Upper lobe of right lung (tissue), 1 donor: Measurements from ENCODE around the gene NFE2L1. TPM values are rescaled to one million over a fixed set of nuclear protein-coding genes. Genes with fewer than 3 reads are reported as not detected.
A peak's percentile ranks its signal among the peaks of the same experiment; 100 is the strongest.

ENCODE experiments used
- ATAC-seq: fragments of 200-7000 bp; cut with Tn5 transposase; one replicate; pipeline ENCODE4 v1.9.1; 2020; ENCODE audit warnings: mild to moderate bottlenecking, moderate library complexity
- DNase-seq: peaks from one replicate; pipeline ENCODE4 v3.0.0-alpha.2; 2020
- H3K27ac ChIP-seq: fragments of 200-600 bp; one replicate; pipeline ENCODE4 v1.8.0; 2022
- H3K27me3 ChIP-seq: fragments of 200-600 bp; one replicate; pipeline ENCODE4 v1.8.0; 2022; ENCODE audit warnings: mild to moderate bottlenecking
- H3K36me3 ChIP-seq: fragments of 200-600 bp; one replicate; pipeline ENCODE4 v1.8.0; 2022
- H3K4me1 ChIP-seq: fragments of 200-600 bp; one replicate; pipeline ENCODE4 v1.8.0; 2022
- H3K4me3 ChIP-seq: fragments of 200-600 bp; one replicate; pipeline ENCODE4 v1.8.0; 2022; ENCODE audit warnings: mild to moderate bottlenecking
- H3K9me3 ChIP-seq: fragments of 200-600 bp; one replicate; pipeline ENCODE4 v1.8.0; 2022
- CTCF ChIP-seq: fragments of 200-600 bp; IDR thresholded peaks from one replicate; pipeline ENCODE4 v1.8.0; 2022; ENCODE audit warnings: antibody characterized with exemption
- intact Hi-C: fragments of 100-400 bp; cut with DNase I; formaldehyde crosslinking; loops from one replicate; pipeline ENCODE4 v1.11.0; 2022
- total RNA-seq: library from RNA; stranded (reverse); fragmentation: NEBNext Ultra II Directional; extraction: Animal tissue kit (Norgen Biotek cat#: 25700); gene quantifications from one replicate; pipeline ENCODE4 v1.2.1, GENCODE V29; 2021
- donor health status: DM: no; HTN: yes; CAD: no; lungs with severe emphysema.

NFE2L1 gene
- total RNA-seq, 1 donor from 2014 or later, result 201 TPM

GRCh38 chr17:48021934-48022333, 26.2 kb upstream of the NFE2L1 start:
- no peaks in the 10 kb centered on the region for H3K9me3 ChIP-seq
- no peak overlapping the region for H3K27ac ChIP-seq
- DNase-seq (no peak), ATAC-seq (no peak)
- no peaks in the 10 kb centered on the region for H3K36me3 ChIP-seq
- H3K4me1 ChIP-seq, result peaks cover 34% of the 10 kb centered on the region
- intact Hi-C loops, result no loop called here
- no peak overlapping the region for H3K4me3 ChIP-seq
- no peak for TF ChIP-seq CTCF
- H3K27me3 ChIP-seq, result no peaks in the 10 kb centered on the region

- no peaks in the 10 kb centered on the region for H3K9me3 ChIP-seq
- H3K36me3 ChIP-seq, result no peaks in the 10 kb centered on the region
- no peak for DNase-seq
- peaks cover 36% of the 10 kb centered on the region for H3K4me1 ChIP-seq
- intact Hi-C loops, result no loop called here
- TF ChIP-seq CTCF, result no peak
- no peaks in the 10 kb centered on the region for H3K27me3 ChIP-seq
- no peak overlapping the region for H3K27ac ChIP-seq
- H3K4me3 ChIP-seq, result peak overlapping the region; percentile 54
- no peak for ATAC-seq
These were observed 25.3 kb upstream of the NFE2L1 start for GRCh38 chr17:48022901-48023300.

GRCh38 chr17:48023400-48024148, 24.6 kb upstream of the NFE2L1 start:
- ATAC-seq, result peak; percentile 59
- Histone ChIP-seq H3K27me3 (no peaks in the 10 kb centered on the region), H3K27ac (peak overlapping the region; percentile 85), H3K4me3 (peak overlapping the region; percentile 54), H3K36me3 (no peaks in the 10 kb centered on the region), H3K4me1 (peaks cover 36% of the 10 kb centered on the region), H3K9me3 (no peaks in the 10 kb centered on the region)
- peak; percentile 37 for TF ChIP-seq CTCF
- peak; percentile 93 for DNase-seq
- intact Hi-C loops, result no loop called here

GRCh38 chr17:48024149-48025039, 23.8 kb upstream of the NFE2L1 start:
- Histone ChIP-seq H3K27me3 (no peaks in the 10 kb centered on the region), H3K4me1 (peaks cover 36% of the 10 kb centered on the region), H3K36me3 (no peaks in the 10 kb centered on the region), H3K27ac (peak overlapping the region; percentile 85), H3K4me3 (peak overlapping the region; percentile 54), H3K9me3 (no peaks in the 10 kb centered on the region)
- DNase-seq (peak; percentile 90), ATAC-seq (peak; percentile 45)
- no peak for TF ChIP-seq CTCF
- intact Hi-C loops, result loop anchor here (5.0 kb wide), 1 partner anchor 48 kb away; no protein-coding TSS in a partner anchor

- intact Hi-C loops, result loop anchor here (5.0 kb wide), 1 partner anchor 47 kb away; no protein-coding TSS in a partner anchor
- ATAC-seq, result peak; percentile 94
- Histone ChIP-seq H3K36me3 (no peaks in the 10 kb centered on the region), H3K4me3 (peak overlapping the region; percentile 54), H3K27me3 (no peaks in the 10 kb centered on the region), H3K27ac (peak overlapping the region; percentile 85), H3K9me3 (no peaks in the 10 kb centered on the region), H3K4me1 (peaks cover 36% of the 10 kb centered on the region)
- peak; percentile 99 for DNase-seq
- TF ChIP-seq CTCF, result peak; percentile 72
These were observed 22.9 kb upstream of the NFE2L1 start for GRCh38 chr17:48025040-48025903.
